NCI-H187 treated with DMSO at 0.1 percent for 48 hours (cell line): Measurements from ENCODE around the gene IL4R.
"Not testable (repeated sequence)": the region's sequence is repeated elsewhere in the genome, so short reads cannot be mapped to it uniquely, and the experiment has no call there.

Experiments used
- DNase-seq: peaks from one replicate; lab custom pipeline; 2025; lab: John Stamatoyannopoulos, UW

The IL4R gene

DNA sequence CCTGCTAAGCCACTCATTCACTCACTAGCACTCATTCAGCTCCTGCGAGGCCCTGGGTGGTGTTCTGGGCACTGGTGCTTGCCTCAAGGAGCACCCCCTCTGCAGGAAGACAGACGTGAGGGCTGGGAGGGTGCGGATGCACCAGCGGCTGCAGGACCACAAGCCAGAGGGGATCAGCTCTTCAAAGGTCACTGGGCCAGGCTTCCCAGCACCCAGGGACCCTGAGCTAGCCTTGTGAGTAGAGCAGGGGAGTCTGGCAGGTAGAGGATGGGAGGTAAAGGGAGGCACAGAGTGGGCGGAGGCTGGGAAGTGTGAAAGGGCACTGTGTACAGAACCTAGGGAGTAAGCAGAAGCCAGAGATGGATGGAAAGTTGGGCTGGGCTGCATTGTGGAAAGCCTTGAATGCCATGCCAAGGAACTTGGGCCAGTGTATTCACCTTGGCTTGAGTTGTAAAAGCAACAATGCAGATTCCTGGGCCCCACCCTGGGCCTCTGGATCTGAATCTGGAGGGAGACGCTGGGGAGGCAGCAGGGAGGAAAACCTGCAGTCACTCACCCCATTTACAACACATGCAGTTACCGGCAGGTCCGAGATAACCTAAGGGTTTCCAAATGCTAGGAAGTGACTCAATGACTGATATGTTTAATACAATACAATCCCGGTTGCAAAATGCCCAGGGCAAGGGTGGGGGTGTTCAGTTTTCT, 1.7 kb downstream of the IL4R start:
- no peak for DNase-seq

DNA sequence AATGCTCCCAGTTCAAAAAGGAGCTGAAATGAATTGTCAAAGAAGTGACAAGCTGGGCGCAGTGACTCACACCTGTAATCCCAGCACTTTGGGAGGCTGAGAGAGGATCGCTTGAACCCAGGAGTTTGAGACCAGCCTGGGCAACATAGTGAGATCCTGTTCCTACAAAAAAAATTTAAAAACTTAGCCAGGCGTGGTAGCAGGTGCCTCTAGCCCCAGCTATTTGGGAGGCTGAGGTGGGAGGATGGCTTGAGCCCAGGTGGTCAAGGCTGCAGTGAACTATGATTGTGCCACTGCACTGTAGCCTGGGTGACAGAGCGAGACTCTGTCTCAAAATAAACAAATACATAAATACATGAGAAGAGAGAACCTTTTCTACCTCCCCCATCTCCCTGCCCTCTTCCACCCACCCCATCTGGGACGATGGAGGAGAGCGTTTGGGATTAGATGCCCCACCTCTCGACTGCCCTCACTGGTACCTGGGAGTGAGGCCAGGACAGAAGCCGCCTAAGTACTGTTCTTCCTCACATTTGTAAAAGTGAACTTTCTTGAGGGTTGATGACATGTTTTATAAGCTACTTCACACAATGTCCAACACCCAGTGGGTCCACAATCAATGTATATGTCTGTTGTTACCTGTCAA, 2.4 kb downstream of the IL4R start:
- DNase-seq: no peak

DNA sequence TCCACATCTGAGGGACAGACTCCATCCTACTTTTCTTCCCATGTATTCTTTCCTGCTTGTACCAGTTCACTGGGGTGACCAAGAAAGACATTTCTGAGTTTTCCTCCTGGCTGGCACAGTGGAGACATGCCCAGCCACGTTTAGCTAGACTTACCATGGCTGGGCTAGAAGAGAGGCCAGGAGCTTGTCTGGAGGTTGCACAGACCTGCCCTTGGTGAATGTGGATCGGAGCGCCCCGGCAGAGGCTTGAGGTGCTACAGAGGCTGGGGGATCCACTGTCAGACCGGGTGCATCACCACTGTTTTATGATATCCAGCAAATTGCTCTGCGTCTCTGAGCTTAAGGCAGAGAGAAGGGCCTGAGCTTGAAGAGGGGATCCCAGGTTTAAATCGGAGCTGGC, 3.5 kb downstream of the IL4R start:
- no peak for DNase-seq

DNA sequence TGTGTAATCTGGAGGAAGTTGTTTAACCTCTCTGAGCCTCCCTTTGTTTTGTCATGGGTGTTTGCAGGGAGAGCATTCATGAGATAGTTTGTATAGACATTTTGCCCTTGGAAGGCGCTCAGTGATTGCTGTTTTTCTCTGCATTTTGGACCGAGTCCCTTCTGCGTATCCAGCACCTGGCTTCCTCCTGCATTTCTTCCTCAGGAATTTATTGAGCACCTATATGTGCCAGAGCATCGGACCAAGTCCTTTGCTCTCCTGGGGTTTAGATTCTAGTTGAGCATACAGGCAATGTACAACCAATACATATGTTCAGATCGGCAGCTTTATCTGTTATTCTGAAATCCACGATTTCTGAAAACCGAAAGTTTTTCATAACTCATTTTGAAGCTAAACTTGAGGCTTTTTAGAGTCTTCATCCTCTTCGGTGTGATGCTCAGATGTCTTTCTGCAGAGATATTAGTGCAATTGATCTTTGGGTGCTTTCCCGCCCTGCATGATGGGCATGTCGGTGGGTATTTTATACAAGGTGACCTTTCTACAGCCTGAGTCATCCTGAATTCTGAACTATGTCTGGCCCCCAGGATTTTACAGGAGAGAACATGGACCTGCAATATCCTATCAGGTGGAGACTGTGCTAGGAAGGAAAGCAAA, 4.1 kb downstream of the IL4R start:
- no peak for DNase-seq

DNA sequence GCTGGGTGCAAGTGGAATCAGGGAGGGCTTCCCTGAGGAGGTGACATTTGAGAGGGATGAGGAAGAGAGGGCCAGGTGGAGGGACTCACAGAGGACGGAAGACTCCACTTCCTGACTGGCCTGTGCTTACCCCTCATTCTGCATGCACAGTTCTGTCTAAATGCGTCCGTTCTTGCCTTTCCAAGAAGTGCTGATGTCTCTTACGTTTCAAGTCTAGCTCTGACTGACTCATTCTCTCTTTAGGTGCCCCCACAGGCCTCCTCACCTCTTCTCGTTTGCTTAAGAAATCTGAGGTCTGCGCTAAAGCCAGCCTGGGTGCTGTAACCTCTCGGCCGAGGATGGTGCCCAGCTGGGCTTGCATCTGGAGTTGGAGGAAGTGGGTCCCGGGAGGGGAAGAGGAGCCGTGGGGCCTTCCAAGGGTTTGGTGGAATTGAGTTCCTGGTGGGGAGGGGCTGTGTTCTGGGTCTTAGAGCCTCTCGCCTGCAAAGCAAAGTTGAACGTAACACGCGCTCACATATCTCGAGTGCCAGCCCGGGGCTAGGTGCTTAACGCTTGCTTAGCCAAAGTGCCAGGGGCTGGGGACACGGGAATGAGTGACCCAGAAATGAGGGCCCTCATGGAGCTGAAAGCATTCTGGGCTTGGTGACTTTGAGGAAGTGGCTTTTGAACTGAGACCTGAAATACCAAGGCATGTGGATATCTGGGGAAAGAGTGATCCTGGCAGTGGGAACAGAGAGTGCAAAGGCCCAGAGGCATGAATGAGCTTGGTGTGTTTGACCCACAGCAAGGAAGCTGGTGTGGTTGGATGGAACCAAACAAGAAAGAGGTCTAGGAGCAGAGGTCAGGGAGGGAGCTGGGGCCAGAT, 4.8 kb downstream of the IL4R start:
- DNase-seq: no peak

DNA sequence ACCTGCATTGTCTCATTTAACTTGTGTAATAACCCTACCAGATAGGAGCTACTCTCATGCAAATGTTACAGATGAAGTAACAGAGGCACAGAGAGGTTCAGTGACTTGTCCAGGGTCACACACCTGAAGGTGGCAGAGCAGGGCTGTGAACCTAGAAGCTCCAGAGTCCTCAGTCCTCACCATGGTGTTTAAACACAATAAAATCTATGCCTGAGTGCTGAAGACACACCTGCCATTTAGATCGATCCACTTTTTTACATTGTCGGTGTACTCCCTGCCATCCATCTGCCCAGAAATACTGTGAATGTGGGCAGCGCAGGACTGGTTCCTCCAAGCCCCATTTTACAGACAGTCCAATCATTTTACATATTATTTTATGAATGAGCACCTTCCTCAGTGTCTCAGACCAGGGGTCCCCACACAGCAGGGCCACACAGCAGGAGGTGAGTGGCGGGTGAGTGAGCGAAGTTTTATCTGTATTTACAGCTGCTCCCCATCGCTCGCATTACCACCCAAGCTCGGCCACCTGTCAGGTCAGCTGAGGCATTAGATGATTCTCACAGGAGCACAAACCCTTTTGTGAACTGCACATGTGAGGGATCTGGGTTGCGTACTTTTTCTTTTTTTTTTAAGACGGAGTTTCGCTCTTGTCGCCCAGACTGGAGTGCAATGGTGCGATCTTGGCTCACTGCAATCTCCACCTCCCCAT, 5.6 kb downstream of the IL4R start:
- DNase-seq: no peak

DNA sequence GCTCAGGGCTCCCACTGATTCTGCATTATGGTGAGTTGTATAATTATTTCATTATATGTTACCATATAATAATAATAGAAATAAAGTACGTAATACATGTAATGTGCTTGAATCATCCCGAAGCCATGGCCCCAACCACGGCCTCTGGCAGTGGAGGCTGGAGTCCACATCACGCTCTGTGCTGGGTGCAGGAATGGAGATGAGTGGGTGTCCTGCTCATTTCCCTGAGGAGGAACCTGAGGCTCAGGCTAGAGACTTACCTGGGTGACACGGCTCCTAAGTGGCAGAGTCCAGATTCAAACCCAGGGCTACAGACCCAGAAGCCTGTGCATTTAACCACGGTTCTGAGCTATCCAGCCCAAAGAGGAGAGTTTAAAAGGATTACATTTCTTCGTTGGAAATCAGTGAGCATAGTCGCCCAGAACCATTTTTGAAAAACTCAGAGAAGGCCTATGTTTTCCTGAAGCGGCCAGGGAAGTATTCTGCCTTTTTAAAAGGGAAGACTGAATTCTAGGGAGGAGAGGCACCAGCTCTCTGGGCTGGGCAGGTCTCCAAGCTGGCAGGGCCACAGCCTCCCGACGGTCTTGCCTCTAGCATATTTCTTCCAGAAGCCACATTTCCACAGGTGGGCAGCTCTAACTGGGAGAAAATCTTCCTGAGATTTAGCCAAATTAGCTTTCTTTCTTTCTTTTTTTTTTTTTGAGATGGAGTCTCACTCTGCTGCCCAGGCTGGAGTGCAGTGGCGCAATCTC, 6.7 kb downstream of the IL4R start:
- no peak for DNase-seq

DNA sequence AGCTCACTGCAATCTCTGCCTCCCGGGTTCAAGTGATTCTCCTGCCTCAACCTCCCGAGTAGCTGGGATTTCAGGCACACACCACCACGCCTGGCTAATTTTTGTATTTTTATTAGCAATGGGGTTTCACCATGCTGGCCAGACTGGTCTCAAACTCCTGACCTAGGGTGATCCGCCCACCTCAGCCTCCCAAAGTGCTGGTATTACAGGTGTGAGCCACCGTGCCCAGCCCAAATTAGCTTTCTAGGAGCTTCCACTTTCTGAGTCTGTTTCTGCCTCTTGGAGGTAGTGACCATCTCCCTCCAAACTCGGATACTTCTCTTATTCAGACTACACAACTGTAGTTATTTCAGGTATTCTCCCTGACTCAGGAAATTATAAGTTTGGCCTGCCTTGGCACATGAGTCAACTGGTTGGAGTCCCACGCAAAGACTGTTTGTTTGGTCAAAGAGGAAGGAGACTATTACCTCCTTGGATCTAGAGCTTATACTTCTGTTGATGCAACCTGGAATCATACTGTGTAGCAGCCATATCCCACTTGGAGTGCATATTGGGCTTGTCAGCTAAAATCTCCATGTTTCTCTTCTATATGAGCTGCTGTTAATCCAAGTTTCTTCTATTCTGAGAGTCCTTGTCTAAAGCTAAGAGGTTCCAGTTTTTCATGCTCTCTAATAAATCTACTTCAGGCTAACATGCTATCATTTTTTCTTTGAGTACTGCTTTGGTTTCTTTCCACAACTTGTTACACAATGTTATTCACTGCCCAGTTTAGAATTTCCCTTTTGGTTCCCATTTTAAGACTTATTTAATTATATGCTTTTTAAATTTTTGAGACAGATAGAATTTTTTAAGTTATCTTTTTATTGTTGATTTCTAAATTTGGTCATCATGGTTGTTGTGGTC, 7.5 kb downstream of the IL4R start:
- DNase-seq: no peak

DNA sequence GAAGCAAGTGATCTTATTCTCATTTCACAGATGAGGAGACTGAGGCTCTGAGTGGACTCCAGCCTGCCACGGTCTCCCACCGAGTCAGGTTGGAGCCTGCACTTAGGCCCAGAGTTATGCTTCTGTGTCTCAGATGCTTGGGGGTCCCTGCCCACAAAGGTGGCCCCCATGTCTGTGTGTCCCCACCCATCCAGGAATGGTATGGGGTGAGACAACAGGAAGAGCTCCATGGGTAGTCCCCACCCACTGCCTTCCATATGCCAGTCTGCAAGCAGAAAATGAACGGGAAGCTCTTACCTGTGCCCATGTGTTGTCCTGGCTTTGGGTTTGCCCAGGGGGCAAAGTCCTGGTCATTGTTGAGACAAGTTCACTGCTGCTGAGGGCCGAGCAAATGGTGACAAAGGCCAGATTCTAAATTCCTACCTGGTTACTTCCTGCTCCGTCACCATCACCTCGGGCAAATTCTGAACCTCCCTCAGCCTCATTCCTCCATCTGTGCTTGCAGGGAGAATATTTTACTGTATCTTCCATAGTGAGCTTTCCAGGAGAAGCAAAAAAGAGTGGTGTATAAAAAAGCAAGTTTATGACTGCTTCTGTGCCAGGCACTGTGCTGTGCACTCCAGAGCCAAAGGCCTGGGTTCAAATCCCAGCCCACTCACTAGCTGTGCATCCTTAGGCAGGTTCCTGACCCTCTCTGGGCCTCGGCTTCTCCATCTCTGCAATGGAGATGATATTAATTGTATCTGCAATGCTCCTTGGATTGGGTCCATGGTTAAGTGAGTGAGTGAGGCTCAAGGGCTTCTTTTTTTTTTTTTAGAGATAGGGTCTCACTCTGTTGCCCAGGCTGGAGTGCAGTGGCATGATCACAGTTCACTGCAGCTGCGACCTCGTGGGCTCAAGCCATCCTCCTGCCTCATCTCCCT, 9.3 kb downstream of the IL4R start:
- no peak for DNase-seq

DNA sequence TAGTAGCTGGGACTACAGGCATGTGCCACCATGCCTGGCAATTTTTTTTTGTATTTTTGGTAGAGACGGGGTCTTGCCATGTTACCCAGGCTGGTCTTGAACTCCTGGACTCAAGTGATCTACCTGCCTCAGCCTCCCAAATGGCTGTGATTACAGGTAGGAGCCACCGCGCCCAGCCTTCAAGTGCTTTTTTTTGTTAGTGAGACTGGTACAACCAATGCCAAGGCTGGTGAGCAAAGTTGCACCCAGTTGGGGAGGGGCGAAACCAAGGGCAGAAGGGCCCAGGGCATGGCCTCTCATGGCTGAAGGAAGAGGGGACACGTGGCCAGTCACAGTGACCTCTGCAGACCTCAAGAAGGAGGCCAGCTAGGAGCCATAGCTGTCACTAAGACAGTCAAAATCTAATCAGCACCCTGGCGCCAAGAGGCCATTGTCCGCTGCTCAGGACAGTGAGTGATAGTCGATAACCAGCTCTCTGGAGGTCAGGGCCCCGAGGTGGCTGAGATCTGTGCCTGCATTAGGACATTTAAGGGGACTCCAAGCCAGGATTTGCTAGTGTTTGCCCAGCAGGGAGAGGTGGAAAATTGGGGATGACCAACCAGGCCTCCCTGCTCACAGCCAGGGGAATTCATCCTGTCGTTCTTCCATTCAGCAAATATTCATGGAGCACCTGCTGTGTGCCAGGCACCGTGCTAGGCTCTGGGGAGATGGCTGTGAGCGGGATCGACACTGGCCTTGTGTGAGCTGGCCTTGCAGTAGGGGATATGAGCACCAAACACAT, 10.2 kb downstream of the IL4R start:
- no peak for DNase-seq

DNA sequence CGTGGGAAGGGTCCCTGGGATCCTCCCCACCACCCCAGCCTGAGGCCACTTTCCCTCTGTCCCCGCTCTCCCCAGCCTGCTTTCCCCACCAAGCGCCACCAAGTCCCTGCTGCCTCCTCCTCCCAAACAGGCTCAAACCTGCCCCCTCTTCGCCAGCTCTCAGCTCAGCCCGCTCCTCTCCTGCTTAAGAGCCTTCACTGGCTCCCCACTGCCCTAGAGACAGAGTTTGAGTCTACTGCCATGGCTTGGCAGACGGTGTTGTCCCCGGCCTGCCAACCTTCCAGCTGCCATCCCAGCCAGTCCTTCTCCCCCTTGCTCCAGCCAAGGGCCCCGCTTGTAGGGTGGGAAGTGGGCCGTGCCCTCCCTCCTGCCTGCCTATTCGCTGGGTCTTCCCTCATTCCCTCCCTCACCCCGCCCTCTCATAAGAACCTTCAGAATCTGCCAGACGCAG, 11.1 kb downstream of the IL4R start:
- no peak for DNase-seq

DNA sequence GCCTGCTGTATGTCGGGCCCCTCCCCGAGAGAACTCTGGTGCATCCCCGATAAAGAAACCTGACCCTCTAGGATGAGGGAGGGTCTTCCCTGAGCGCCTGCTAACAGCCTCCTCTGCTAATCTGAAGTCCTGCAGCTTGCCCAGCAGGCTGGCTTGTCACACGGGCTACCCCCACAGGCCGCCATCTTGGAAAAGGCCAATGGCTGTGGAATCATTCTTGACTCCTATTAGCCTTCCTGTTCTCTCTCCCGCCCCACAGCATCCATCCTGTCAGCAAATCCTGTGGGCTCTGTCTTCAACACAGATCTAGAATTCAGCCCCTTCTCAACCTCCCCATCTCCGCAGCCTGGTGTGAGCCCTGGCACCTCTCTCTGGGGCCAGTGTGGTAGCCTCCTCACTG, 12.0 kb downstream of the IL4R start:
- DNase-seq: no peak

DNA sequence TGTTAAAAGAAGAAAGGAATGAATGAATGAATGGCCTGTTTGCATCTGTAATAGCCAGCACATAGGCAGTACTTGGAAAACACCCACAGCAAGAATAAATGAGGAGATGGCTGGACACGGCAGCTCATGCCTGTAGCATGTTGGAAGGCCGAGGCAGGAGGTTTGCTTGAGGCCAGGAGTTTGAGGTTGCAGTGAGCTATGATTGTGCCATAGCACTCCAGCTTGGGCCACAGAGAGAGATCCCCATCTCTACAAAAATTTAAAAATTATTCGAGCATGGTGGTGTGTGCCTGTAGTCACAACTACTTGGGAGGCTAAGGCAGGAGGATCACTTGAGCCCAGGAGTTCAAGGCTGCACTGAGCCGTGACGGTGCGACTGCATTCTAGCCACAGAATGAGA, 12.5 kb downstream of the IL4R start:
- no peak for DNase-seq

DNA sequence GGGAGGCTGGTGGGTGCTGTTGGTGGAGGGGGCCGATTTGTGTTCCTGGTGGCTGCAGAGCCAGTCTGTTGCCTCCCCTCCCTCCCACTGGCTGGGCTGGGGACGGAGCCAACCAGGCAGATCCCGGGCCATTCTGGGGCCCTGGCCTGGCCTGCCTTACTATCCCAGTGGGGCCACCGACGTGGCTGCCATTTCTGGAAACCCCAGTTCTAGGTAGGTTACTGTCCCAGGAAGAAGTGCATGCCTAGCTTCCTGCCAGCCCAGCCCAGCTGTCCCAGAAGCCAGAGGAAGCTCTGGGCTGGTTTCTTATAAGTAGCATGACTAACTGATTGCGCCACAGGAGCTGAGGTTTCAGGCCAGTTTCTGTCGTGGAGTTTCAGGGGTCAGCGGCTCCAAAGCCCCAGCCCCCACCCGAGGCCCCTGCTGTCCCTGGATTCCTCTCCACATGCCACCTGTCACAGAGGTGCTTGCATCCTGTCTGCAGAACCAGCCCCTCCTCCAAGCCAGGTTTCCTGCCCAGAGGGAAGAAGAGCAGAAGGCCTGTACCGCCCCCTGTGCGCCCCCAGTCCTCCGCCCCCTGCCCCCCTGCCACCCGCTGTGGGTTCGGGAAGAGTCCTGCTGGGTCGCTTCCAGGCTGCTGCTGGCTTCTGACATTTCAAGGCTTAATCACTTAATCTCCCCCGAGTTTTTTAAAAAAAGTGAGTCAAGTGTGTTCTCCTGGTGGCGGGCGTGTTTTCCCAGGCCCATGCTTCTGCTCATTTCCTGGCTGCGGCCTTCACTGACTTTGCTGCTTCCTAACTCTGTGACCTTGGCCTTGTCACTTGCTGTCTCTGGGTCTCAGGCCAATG, 13.2 kb downstream of the IL4R start:
- DNase-seq: no peak

DNA sequence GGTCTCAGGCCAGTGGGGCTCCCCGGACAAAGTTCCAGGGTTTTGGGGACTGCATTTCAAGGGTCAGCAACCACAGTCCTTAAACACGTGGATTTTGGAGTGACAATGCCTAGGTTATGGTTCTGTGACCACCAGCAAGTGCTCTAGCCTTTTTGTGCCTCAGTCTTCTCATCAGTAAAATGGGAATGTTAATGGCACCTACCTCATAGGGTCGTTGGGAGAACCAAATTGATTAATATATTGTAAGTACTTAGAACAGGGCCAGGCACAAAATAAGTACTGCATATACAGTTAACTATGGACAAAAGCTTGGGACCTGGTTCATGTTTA, 13.8 kb downstream of the IL4R start:
- DNase-seq: no peak

DNA sequence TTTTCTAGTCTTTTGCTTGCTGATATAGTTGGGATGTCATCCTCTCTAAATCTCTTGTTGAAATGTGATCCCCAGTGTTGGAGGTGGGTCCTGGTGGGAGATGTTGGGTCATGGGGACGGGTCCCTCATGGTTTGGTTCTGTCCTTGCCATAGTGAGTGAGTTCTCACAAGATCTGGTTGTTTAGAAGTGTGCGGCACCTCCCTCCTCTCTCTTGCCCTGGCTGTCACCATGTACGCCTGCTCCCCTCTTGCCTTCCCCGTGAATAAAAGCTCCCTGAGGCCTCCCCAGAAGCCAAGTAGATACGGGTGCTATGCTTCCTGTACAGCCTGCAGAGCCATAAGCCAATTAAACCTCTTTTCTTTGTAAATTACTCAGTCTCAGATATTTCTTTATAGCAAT, 15.2 kb downstream of the IL4R start:
- no peak for DNase-seq

DNA sequence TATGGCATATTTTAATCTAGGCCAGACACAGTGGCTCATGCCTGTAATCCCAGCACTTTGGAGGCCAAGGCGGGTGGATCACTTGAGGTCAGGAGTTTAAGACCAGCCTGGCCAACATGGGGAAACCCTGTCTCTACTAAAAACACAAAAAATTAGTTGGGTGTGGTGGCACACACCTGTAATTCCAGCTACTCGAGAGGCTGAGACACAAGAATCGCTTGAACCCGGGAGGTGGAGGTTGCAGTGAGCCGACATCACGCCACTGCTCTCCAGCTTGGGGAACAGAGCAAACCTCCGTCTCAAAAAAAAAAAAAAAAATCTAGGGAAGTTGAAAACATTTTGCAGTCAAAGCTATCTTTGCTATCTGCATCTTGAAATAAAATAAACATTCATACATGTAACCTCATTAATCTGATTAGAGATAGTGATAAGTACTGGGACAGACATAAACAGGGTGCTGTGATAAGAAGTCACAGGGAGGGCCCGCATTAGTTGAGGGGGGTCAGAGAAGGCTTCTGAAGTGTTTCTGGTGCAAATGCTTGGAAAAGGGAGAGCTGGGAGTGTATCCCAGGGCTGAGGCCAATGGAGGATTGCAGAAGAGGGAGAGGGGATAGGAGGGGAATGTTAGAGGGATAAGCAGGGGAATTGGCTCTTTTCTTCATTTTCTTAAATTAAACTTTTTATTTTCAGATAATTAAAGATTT, 15.8 kb downstream of the IL4R start:
- DNase-seq: not testable (repeated sequence)
